Left colon (tissue), 2 donors: ENCODE results near the gene IL2RG. TPM values are rescaled to one million over a fixed set of nuclear protein-coding genes. Genes with fewer than 3 reads are reported as not detected.

ENCODE experiments used
- ATAC-seq: fragments of 200-7000 bp; cut with Tn5 transposase; one replicate; pipeline ENCODE4 v1.9.1; 2020; ENCODE audit warnings: mild to moderate bottlenecking, moderate library complexity
- DNase-seq, 2 donors: peaks; one replicate each; pipeline ENCODE4 v3.0.0-alpha.2; 2020
- intact Hi-C, 2 donors: fragments of 100-400 bp; cut with DNase I in 1 of 2; cut with micrococcal nuclease in 1 of 2; formaldehyde crosslinking; loops; one replicate each; pipeline versions ENCODE4 v1.11.2 to v1.14.0; 2022; cut with DNase I, micrococcal nuclease
- total RNA-seq, 2 donors: library from RNA; stranded (reverse); fragmentation: NEBNext Ultra II Directional; extraction: Animal tissue kit (Norgen Biotek cat#: 25700); gene quantifications; one replicate each; pipeline ENCODE4 v1.2.1, GENCODE V29; 2021
- donor health status: DM: no; HTN: no; CAD: no.
- donor health status: DM: yes; HTN: yes; CAD: no.

Gene IL2RG
- total RNA-seq, 2 donors from 2014 or later = 47.7 to 98.7 TPM

DNA sequence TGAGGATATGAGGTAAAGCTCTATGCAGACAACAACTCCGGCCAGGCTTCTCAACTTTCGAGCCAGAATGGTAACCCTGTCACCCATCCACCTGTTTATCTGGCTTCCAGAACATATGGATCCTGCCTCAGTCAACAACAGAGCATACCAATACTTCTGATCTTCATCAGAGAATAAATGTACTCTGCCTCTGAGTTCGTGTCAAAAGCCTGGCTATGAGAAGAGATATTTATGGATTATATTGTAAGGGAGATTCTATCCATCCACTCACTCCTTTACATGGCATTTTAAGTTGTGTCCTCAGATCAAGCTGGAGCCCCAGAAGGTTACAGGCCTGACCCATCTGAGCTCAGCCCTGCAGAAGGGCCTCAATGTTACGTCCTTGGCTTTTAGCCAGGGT is 25.5 kb downstream of the IL2RG start:
- no peak for ATAC-seq

DNA sequence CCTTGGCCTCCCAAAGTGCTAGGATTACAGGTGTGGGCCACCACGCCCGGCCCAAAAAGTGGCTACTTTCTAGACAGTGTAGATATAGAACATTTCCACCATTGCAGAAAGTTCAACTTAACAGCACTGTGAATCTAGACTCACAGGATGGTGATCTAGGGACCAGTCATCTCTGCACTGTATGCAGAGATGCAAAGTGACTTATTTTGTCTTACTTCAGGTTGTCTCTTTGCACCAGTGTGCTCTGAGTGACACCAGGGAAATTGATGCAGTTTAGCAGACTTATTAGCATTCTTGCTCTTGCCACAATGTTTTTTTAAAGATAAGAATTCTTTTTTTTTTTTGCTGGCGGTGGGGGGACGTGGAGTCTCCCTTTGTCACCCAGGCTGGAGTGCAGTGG is 28.6 kb downstream of the IL2RG start:
- intact Hi-C loops = no loop called here
- ATAC-seq = no peak

More for the DNA sequence above, 25.5 kb downstream of the IL2RG start:
- no peak for DNase-seq
- intact Hi-C loops = no loop called here

DNA sequence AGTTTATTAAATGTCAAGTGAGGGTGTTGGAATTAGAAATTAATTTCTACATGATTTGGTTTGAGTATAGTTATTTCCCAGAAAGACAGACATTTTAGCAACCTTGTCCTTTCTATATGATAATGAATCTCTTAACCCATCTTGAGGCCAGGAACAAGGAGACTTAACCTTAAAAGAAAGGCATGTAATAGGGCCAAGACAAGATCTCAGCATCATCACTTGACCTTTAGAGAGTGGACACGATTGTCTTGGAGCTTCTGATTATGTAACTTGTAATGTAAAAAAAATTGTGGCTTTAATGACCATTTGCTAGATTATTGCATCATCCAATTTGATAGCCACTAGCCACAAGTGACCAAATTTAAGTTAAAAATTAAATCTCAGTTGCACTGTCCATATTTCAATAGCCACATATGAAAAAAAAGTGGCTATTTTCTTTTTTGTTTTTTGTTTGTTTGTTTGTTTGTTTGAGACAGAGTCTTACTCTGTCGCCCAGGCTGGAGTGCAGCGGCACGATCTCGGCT is 29.2 kb downstream of the IL2RG start:
- intact Hi-C loops = no loop called here
- DNase-seq (no peak), ATAC-seq (no peak)

More for the DNA sequence above, 28.6 kb downstream of the IL2RG start:
- DNase-seq = no peak

DNA sequence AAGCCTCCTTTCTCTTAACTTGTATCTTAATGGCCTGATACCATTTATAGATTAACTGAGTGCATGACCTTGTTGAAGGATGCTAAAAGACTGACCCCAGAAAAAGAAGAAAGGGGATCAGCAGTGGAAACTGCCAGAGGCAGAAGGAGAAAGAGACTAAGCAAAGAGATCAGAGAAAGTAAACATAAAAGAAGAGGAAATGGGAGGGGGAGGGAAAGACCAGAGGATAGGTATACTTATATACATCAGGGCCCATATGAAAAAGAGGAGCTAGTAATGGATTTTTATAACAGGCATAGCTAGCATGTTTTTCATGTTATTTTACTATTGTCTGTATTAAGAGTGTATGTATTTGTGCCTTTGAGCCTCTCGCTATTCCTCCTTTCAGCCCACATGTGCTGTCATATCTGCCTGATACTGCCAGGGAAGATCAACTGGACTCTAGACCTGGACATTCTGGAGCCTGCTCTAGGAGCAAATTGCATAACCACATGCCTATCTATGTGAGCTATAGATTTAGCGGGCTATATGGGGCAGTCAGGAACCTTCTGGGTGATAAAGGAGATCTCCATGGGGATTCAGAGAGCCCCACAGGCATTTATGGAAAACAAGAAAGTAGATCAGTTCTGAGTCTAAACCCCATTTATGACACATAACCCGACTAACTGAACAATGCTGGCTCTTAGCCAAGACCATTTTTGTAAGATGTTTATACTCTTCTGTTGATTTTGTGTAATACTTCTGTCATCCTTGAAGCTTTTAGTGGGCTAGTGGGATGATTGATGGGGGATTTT is 29.9 kb downstream of the IL2RG start:
- DNase-seq (no peak), ATAC-seq (no peak)
- intact Hi-C loops = no loop called here

DNA sequence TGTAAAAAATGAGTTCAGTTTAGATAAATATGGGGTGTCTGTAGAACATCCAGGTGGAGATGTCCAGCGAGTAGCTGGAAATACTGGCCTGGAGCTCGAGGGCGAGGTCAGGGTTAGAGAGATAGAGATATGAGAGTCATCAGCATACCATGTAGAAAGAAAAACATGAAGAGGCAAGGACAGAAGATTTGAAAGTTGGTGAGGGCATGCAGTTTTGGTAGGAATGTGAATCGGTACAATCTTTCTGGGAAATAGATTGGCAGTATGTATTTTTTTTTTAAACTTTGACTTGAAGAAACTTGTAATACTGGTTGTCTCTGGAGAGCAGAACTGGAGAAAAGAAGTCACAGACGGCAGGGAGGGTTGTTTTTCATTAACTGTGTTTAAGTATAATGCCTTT is 40.8 kb downstream of the IL2RG start:
- intact Hi-C loops = no loop called here
- ATAC-seq (no peak), DNase-seq (no peak)

DNA sequence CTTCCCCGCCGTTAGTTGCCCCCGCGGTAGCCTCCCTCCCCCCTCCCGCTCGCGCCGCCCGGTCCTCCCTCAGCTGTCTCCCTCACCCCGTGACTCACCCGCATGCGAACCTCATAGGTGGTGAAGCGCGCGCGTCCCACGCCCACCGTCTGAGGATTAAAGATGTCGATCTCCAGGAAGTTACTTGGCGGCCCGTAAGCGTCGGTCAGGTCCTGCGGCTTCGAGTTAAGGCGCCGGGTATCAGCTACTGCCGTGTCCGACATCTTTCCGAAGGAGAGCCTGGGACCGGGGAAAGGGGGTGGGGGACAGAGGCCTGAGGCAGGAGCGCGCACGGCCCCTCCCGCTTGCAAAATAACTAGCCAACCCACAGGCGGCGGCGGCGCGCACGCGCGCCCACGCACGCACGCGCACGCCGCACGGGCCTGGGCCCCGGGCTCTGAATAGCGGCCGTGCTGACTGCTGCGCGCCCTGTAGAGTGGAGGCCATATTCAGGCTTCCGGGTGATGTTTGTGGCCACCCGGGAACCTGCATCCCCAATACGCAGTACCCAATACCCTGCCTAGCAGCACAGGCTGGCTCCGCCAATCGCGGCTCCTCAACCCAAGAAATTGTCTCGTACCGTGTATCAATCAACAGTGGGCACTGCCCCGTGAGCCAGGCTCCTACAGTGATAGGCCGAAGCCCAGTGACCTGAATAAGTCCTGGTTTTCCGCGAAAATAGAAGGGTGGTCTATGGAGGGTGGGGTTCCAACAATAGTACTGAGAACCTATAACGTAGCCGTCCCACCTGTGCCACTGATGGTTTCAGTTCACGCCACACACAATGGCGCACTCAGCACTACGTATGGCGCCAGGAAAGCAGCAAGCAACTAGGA is 43.1 kb downstream of the IL2RG start, which contains the start of gene SNX12:
Gene SNX12 (minus strand): TSS at position 291 of the 875 bp plus-strand sequence. CDS start 28 bp downstream, at position 263.
- ATAC-seq = peak; percentile 92
- intact Hi-C loops = no loop called here

DNA sequence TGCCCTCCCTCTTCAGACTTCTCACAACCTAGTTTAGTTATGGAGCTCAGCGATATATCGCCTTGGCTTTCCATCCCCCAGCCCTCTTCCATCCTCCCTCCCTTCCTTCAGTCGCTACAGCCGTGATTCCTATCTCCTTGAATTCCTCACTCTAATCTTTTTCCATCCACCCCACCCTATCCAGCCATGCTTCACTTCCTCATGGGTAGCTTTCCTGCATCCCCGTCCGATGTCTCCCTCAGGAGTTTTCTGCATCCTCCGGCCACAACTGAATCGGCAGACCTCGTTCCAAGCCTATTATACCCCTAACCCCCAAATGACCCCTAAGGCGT is 43.7 kb downstream of the IL2RG start:
- no peak for DNase-seq
- intact Hi-C loops = no loop called here
- peak; percentile 35 for ATAC-seq

More for the DNA sequence above, 43.1 kb downstream of the IL2RG start, which contains the start of gene SNX12:
- peak; percentile 88 to 94 for DNase-seq

DNA sequence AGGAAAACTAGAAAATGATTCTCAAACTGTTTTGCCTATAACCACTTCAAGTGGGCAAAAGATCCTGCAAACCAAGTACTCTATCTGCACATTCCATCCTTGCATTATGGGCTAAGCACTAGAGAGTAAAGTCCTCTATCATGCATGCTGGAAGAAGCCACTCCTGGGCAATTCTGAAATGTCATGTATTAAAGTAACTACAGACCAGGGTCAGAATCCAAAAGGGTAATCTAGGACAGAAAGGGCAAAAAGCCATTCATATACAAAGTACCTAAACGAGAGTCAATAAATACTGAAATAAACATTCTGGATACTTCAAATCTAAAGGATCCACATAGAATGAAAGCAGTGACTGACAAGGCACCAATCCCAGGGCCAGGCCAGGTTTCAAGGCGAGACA is 44.3 kb downstream of the IL2RG start:
- ATAC-seq (peak; percentile 34), DNase-seq (no peak)
- intact Hi-C loops = no loop called here

DNA sequence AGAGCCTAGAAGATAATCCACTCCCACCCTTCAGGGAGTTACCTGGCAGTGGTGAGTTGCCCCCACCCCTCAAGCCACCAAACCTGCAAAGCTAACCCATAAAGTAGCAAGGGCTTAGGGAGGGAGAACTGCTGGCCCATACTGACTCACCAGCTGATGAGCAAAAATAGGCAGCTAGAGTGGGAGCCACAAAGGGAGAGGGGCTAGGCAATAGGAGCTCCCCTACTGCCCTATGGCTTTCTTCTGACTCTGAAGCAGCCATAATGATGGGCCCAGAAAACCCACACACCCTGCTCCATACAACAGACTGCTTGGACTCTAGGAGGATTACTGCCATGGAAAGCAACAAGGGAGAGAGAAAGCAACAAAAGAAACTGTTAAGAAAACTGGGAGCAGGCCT is 51.2 kb downstream of the IL2RG start:
- no peak for ATAC-seq
- no peak for DNase-seq
- intact Hi-C loops = no loop called here

DNA sequence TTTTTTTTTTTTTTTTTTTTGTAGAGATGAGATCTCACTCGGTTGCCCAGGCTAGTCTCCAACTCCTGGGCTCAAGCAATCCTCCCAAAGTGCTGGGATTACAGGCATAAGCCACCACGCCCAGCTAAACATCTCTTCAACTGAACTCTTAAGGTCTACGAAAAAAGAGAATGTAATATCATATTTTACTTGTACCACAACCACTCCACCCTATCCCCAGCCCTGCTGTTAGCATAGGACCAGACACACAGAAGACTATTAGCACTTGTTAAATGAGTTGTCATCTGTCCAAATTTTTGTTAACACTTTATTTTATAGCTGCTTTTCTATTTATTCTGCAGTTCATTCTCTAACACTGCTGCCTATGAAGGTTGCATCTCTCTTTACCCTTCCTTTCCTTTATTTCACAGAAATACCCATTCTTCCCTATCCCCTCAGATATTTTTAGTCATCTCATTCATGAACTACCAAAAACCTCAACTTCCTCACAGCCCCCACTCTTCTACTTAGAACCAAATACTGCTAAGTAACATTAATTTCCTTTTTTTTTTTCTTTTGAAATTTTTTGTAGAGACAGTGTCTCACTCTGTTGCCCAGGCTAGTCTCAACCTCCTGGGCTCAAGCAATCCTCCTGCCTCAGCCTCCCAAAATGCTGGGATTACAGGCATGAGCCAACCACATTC is 53.4 kb downstream of the IL2RG start:
- no peak for DNase-seq

More for the DNA sequence above, 53.4 kb downstream of the IL2RG start:
- intact Hi-C loops = no loop called here
- ATAC-seq = no peak

Other genes with a start within 250 kb of the IL2RG start
- gene TEX11, start 202.9 kb downstream of the IL2RG start, total RNA-seq = 1 to 10 TPM; 1.0 to 2.0 TPM
- gene SLC7A3, start 180.5 kb downstream of the IL2RG start, total RNA-seq = under 1 TPM in 1 of 2 donors, not detected in 1; 0.14 TPM
- gene SNX12, start 43.2 kb downstream of the IL2RG start, total RNA-seq = 10 to 100 TPM; 63.4 to 76.1 TPM
- gene FOXO4, start 15.7 kb downstream of the IL2RG start, total RNA-seq = 10 to 100 TPM; 32.5 to 54.2 TPM
- not detected for gene CXorf65, start 4.8 kb downstream of the IL2RG start, total RNA-seq
- gene MED12, start 7.0 kb upstream of the IL2RG start, total RNA-seq = 10 to 100 TPM; 35.4 to 37.9 TPM
- 1 to 10 TPM in 1 of 2 donors, under 1 TPM in 1; 0.67 to 1.1 TPM for gene NLGN3, start 33.3 kb upstream of the IL2RG start, total RNA-seq
- gene GJB1, start 111.6 kb upstream of the IL2RG start, total RNA-seq = 10 to 100 TPM; 67.9 to 72.6 TPM
- 10 to 100 TPM; 15.9 to 17.0 TPM for gene ZMYM3, start 142.6 kb upstream of the IL2RG start, total RNA-seq
- gene NONO, start 172.1 kb upstream of the IL2RG start, total RNA-seq = 100 to 1,000 TPM; 158 to 183 TPM
- gene ITGB1BP2, start 190.2 kb upstream of the IL2RG start, total RNA-seq = 1 to 10 TPM in 1 of 2 donors, under 1 TPM in 1; 0.61 to 1.9 TPM